HEK293 (cell line): Measurements from ENCODE around the gene TPM4.

Source experiments
- ATF2 ChIP-seq: fragments of 450-650 bp; formaldehyde crosslinking; IDR thresholded peaks from 2 replicates; pipeline ENCODE4 v1.5.1; 2016; ENCODE audit warnings: missing biosample characterization, missing genetic modification characterization, low read depth
- ELK4 ChIP-seq: IDR thresholded peaks from 2 replicates; pipeline ENCODE4 v1.6.1; 2011; ENCODE audit warnings: mild to moderate bottlenecking, low read depth, low read length, borderline replicate concordance
- GLIS1 ChIP-seq: fragments of 450-650 bp; formaldehyde crosslinking; IDR thresholded peaks from 2 replicates; pipeline ENCODE4 v1.5.1; 2016; ENCODE audit warnings: missing biosample characterization, missing genetic modification characterization
- HIC1 ChIP-seq: fragments of 450-650 bp; formaldehyde crosslinking; IDR thresholded peaks from 2 replicates; pipeline ENCODE4 v1.5.1; 2016; ENCODE audit warnings: missing biosample characterization, missing genetic modification characterization
- KLF9 ChIP-seq: fragments of 450-650 bp; formaldehyde crosslinking; IDR thresholded peaks from 2 replicates; pipeline ENCODE4 v1.5.1; 2016; ENCODE audit warnings: missing biosample characterization, missing genetic modification characterization, low read depth
- PATZ1 ChIP-seq: fragments of 450-650 bp; formaldehyde crosslinking; IDR thresholded peaks from 2 replicates; pipeline ENCODE4 v1.5.1; 2016; ENCODE audit warnings: missing biosample characterization, missing genetic modification characterization
- SP2 ChIP-seq: fragments of 450-650 bp; formaldehyde crosslinking; IDR thresholded peaks from 2 replicates; pipeline ENCODE4 v1.5.1; 2016; ENCODE audit warnings: missing biosample characterization, missing genetic modification characterization
- YY1 ChIP-seq: fragments of 450-650 bp; formaldehyde crosslinking; IDR thresholded peaks from 2 replicates; pipeline ENCODE4 v1.5.1; 2018; ENCODE audit warnings: missing biosample characterization, missing genetic modification characterization
- ZBTB10 ChIP-seq: fragments of 450-650 bp; formaldehyde crosslinking; IDR thresholded peaks from 2 replicates; pipeline ENCODE4 v1.5.1; 2016; ENCODE audit warnings: missing biosample characterization, missing genetic modification characterization
- ZBTB8A ChIP-seq: fragments of 450-650 bp; formaldehyde crosslinking; IDR thresholded peaks from 2 replicates; pipeline ENCODE4 v1.5.1; 2016; ENCODE audit warnings: missing biosample characterization, missing genetic modification characterization
- ZEB2 ChIP-seq: fragments of 450-650 bp; formaldehyde crosslinking; IDR thresholded peaks from 2 replicates; pipeline ENCODE4 v1.5.1; 2016; ENCODE audit warnings: missing biosample characterization, missing genetic modification characterization
- ZIC2 ChIP-seq: fragments of 450-650 bp; formaldehyde crosslinking; IDR thresholded peaks from 2 replicates; pipeline ENCODE4 v1.5.1; 2016; ENCODE audit warnings: missing biosample characterization, missing genetic modification characterization
- ZNF138 ChIP-seq: fragments of 450-650 bp; formaldehyde crosslinking; IDR thresholded peaks from 2 replicates; pipeline ENCODE4 v1.5.1; 2016; ENCODE audit warnings: missing biosample characterization, missing genetic modification characterization, borderline replicate concordance
- ZNF184 ChIP-seq: fragments of 450-650 bp; IDR thresholded peaks from 2 replicates; pipeline ENCODE4 v1.5.1; 2018; ENCODE audit warnings: missing biosample characterization, mild to moderate bottlenecking, missing genetic modification characterization
- ZNF394 ChIP-seq: fragments of 450-650 bp; formaldehyde crosslinking; IDR thresholded peaks from 2 replicates; pipeline ENCODE4 v1.5.1; 2016; ENCODE audit warnings: missing biosample characterization, missing genetic modification characterization, mild to moderate bottlenecking, moderate library complexity, borderline replicate concordance
- ZNF404 ChIP-seq: fragments of 450-650 bp; formaldehyde crosslinking; IDR thresholded peaks from 2 replicates; pipeline ENCODE4 v1.5.1; 2017; ENCODE audit warnings: missing biosample characterization, missing genetic modification characterization
- ZNF449 ChIP-seq: fragments of 450-650 bp; formaldehyde crosslinking; IDR thresholded peaks from 2 replicates; pipeline ENCODE4 v1.5.1; 2017; ENCODE audit warnings: missing biosample characterization, mild to moderate bottlenecking, missing genetic modification characterization, moderate library complexity
- ZNF513 ChIP-seq: fragments of 450-650 bp; IDR thresholded peaks from 2 replicates; pipeline ENCODE4 v1.5.1; 2018; ENCODE audit warnings: missing biosample characterization, missing genetic modification characterization
- ZNF514 ChIP-seq: fragments of 450-650 bp; formaldehyde crosslinking; IDR thresholded peaks from 2 replicates; pipeline ENCODE4 v1.5.1; 2016; ENCODE audit warnings: missing biosample characterization, missing genetic modification characterization
- ZNF530 ChIP-seq: fragments of 450-650 bp; formaldehyde crosslinking; IDR thresholded peaks from 2 replicates; pipeline ENCODE4 v1.5.1; 2016; ENCODE audit warnings: low read depth, missing biosample characterization, missing genetic modification characterization
- ZNF548 ChIP-seq: fragments of 450-650 bp; formaldehyde crosslinking; IDR thresholded peaks from 2 replicates; pipeline ENCODE4 v1.5.1; 2016; ENCODE audit warnings: missing biosample characterization, missing genetic modification characterization
- ZNF558 ChIP-seq: fragments of 450-650 bp; formaldehyde crosslinking; IDR thresholded peaks from 2 replicates; pipeline ENCODE4 v1.5.1; 2016; ENCODE audit warnings: missing biosample characterization, missing genetic modification characterization
- ZNF768 ChIP-seq: fragments of 450-650 bp; formaldehyde crosslinking; IDR thresholded peaks from 2 replicates; pipeline ENCODE4 v1.5.1; 2018; ENCODE audit warnings: missing biosample characterization, mild to moderate bottlenecking, missing genetic modification characterization
- ZSCAN30 ChIP-seq: fragments of 450-650 bp; IDR thresholded peaks from 2 replicates; pipeline ENCODE4 v1.5.1; 2018; ENCODE audit warnings: missing biosample characterization, mild to moderate bottlenecking, missing genetic modification characterization, moderate library complexity

The TPM4 gene

GRCh38 chr19:16076154-16076957, at the start of gene TPM4 (continued):
- peak; percentile 85 for TF ChIP-seq PATZ1 (tag by site-specific recombination)
- TF ChIP-seq ZNF513 (tag by site-specific recombination), result peak; percentile 83
- no peak for TF ChIP-seq ELK4
- 0 out of 2 replicates have a peak, but pooled peaks have one; percentile 18 for TF ChIP-seq KLF9
- no peak for TF ChIP-seq ZNF558
- TF ChIP-seq ZNF548 (tag by site-specific recombination), result no peak
- 0 out of 2 replicates have a peak, but pooled peaks have one; percentile 41 for TF ChIP-seq ZNF449 (tag by site-specific recombination)
- peak; percentile 92; the same call in 1 of the 2 replicates for TF ChIP-seq ZNF394 (tag by site-specific recombination)
- TF ChIP-seq ZNF514 (tag by site-specific recombination), result no peak
- 0 out of 2 replicates have a peak, but pooled peaks have one; percentile 17 for TF ChIP-seq ZNF768 (tag by site-specific recombination)
- TF ChIP-seq ATF2, result peak; percentile 87
- TF ChIP-seq ZBTB8A, result peak; percentile 81
- TF ChIP-seq ZBTB10 (tag by site-specific recombination), result no peak
- peak; percentile 79 for TF ChIP-seq SP2 (tag by site-specific recombination)
- no peak for TF ChIP-seq ZNF530 (tag by site-specific recombination)
- no peak for TF ChIP-seq ZNF138
- peak; percentile 65; the same call in 1 of the 2 replicates for TF ChIP-seq YY1 (tag by site-specific recombination)
- TF ChIP-seq HIC1 (tag by site-specific recombination), result peak; percentile 57; the same call in 1 of the 2 replicates
- no peak for TF ChIP-seq ZNF184
- peak; percentile 71; the same call in 1 of the 2 replicates for TF ChIP-seq ZSCAN30
- TF ChIP-seq ZNF404 (tag by site-specific recombination), result no peak
- TF ChIP-seq ZEB2 (tag by site-specific recombination), result peak; percentile 41; the same call in 1 of the 2 replicates
- peak; percentile 49 for TF ChIP-seq ZIC2 (tag by site-specific recombination)
- TF ChIP-seq GLIS1 (tag by site-specific recombination), result peak; percentile 94
